ENCODE results near the gene DROSHA.
"Not testable (repeated sequence)": the region's sequence is repeated elsewhere in the genome, so short reads cannot be mapped to it uniquely, and the experiment has no call there.

Gene DROSHA

GRCh38 chr5:31378136-31378535 lies 153.8 kb downstream of the DROSHA start:
- no peak for DNase-seq

GRCh38 chr5:31377274-31377946 lies 154.5 kb downstream of the DROSHA start:
- DNase-seq, result no peak

GRCh38 chr5:31375999-31376720 lies 155.7 kb downstream of the DROSHA start:
- no peak for DNase-seq

- no peak for DNase-seq
Measured at GRCh38 chr5:31372124-31372523, 159.8 kb downstream of the DROSHA start.

- DNase-seq, result no peak
Measured at GRCh38 chr5:31366941-31367340, 165.0 kb downstream of the DROSHA start.

- DNase-seq, result no peak
Measured at GRCh38 chr5:31365776-31366175, 166.1 kb downstream of the DROSHA start.

- no peak for DNase-seq
Measured at GRCh38 chr5:31364881-31365636, 166.8 kb downstream of the DROSHA start.

GRCh38 chr5:31362931-31363568 lies 168.8 kb downstream of the DROSHA start:
- no peak for DNase-seq

GRCh38 chr5:31362529-31362900 lies 169.4 kb downstream of the DROSHA start:
- no peak for DNase-seq

- not testable (repeated sequence) for DNase-seq
Measured at GRCh38 chr5:31361704-31362528, 170.0 kb downstream of the DROSHA start.

- no peak for DNase-seq
Measured at GRCh38 chr5:31361234-31361633, 170.7 kb downstream of the DROSHA start.

- no peak for DNase-seq
Measured at GRCh38 chr5:31359839-31360238, 172.1 kb downstream of the DROSHA start.

GRCh38 chr5:31357038-31357437 lies 174.9 kb downstream of the DROSHA start:
- no peak for DNase-seq

GRCh38 chr5:31355337-31355736 lies 176.6 kb downstream of the DROSHA start:
- no peak for DNase-seq
